Posterior vena cava (tissue), 2 donors: ENCODE data around the gene STRN3. TPM values are rescaled to one million over a fixed set of nuclear protein-coding genes. Genes with fewer than 3 reads are reported as not detected.

Experiments used
- DNase-seq: peaks from one replicate; pipeline ENCODE4 v3.0.0-alpha.2; 2020; ENCODE audit warnings: low spot score
- intact Hi-C, 2 donors: fragments of 100-400 bp; cut with DNase I; formaldehyde crosslinking; loops; one replicate each; pipeline versions ENCODE4 v1.14.1 to v1.14.2; 2022 to 2023
- microRNA-seq, 2 donors: library from miRNA; unstranded; fragments of <30 nt; microRNA quantifications; one replicate each; pipeline ENCODE4 v1.2.0, GENCODE V29; 2020 to 2021; ENCODE audit warnings: borderline microRNAs expressed in 2 of 2
- total RNA-seq, 2 donors: library from RNA; stranded (reverse); fragmentation: NEBNext Ultra II Directional; extraction: Animal tissue kit (Norgen Biotek cat#: 25700); gene quantifications; one replicate each; pipeline ENCODE4 v1.2.1, GENCODE V29; 2021
- donor health status: DM: yes; HTN: yes; CAD: no.
- donor health status: DM: yes; HTN: yes; CAD: no.

STRN3 gene
- total RNA-seq, 2 donors from 2014 or later: 48.2 to 57.4 TPM

- intact Hi-C loops: no loop called here
- no peak for DNase-seq
Measured at GRCh38 chr14:30855345-30856037, 170.7 kb downstream of the STRN3 start.

- intact Hi-C loops: no loop called here
- DNase-seq: no peak
Measured at GRCh38 chr14:30854492-30854891, 171.7 kb downstream of the STRN3 start.

- intact Hi-C loops: no loop called here
Measured at GRCh38 chr14:30853946-30854345, 172.2 kb downstream of the STRN3 start.

GRCh38 chr14:30849983-30850382 is 176.2 kb downstream of the STRN3 start:
- DNase-seq: no peak

More at GRCh38 chr14:30853946-30854345, 172.2 kb downstream of the STRN3 start:
- no peak for DNase-seq

GRCh38 chr14:30849354-30849753 is 176.8 kb downstream of the STRN3 start:
- no peak for DNase-seq
- intact Hi-C loops: no loop called here

More at GRCh38 chr14:30849983-30850382, 176.2 kb downstream of the STRN3 start:
- intact Hi-C loops: no loop called here

- intact Hi-C loops: no loop called here
- DNase-seq: no peak
Measured at GRCh38 chr14:30848449-30849240, 177.5 kb downstream of the STRN3 start.

Small RNA genes lying within 50 kb of the gene (microRNA-seq; reads per million reads assigned to microRNA genes)
- gene MIR624: 7.4 to 8.6 reads per million in 2 donors

Other genes starting within 250 kb of the STRN3 start
- gene COCH, start 151.8 kb downstream of the STRN3 start, total RNA-seq: 1 to 10 TPM; 1.2 to 8.5 TPM
- gene AP4S1, start 730 bp downstream of the STRN3 start, total RNA-seq: 10 to 100 TPM in 1 of 2 donors, 1 to 10 TPM in 1; 9.3 to 11.2 TPM
- 100 to 1,000 TPM; 127 to 145 TPM for gene HECTD1, start 181.4 kb upstream of the STRN3 start, total RNA-seq